22Rv1 (cell line): ENCODE data around the gene CLMN.

Experiments
- CTCF ChIP-seq: fragments of 450-650 bp; IDR thresholded peaks from 2 replicates; pipeline ENCODE4 v1.5.1; 2017; ENCODE audit warnings: mild to moderate bottlenecking
- ZFX ChIP-seq: fragments of 450-650 bp; IDR thresholded peaks from 2 replicates; pipeline ENCODE4 v1.6.1; 2017; ENCODE audit warnings: antibody characterized with exemption, borderline replicate concordance

GRCh38 chr14:95313190-95313589, 6.5 kb downstream of the CLMN start:
- TF ChIP-seq CTCF (no peak), ZFX (no peak)
